ENCODE data around the gene SLC10A1. TPM values are rescaled to one million over a fixed set of nuclear protein-coding genes. Genes with fewer than 3 reads are reported as not detected.

Gene SLC10A1
- total and polyA plus RNA-seq, 2 experiments from 2014 or later: 0.10 TPM; not detected in 1

GRCh38 chr14:69760810-69761209 lies 36.2 kb downstream of the SLC10A1 start (continued):
- TF ChIP-seq, protein P1, sequence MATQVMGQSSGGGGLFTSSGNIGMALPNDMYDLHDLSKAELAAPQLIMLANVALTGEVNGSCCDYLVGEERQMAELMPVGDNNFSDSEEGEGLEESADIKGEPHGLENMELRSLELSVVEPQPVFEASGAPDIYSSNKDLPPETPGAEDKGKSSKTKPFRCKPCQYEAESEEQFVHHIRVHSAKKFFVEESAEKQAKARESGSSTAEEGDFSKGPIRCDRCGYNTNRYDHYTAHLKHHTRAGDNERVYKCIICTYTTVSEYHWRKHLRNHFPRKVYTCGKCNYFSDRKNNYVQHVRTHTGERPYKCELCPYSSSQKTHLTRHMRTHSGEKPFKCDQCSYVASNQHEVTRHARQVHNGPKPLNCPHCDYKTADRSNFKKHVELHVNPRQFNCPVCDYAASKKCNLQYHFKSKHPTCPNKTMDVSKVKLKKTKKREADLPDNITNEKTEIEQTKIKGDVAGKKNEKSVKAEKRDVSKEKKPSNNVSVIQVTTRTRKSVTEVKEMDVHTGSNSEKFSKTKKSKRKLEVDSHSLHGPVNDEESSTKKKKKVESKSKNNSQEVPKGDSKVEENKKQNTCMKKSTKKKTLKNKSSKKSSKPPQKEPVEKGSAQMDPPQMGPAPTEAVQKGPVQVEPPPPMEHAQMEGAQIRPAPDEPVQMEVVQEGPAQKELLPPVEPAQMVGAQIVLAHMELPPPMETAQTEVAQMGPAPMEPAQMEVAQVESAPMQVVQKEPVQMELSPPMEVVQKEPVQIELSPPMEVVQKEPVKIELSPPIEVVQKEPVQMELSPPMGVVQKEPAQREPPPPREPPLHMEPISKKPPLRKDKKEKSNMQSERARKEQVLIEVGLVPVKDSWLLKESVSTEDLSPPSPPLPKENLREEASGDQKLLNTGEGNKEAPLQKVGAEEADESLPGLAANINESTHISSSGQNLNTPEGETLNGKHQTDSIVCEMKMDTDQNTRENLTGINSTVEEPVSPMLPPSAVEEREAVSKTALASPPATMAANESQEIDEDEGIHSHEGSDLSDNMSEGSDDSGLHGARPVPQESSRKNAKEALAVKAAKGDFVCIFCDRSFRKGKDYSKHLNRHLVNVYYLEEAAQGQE (IDR thresholded peaks at IDR 0.05; ENCODE audit: unreplicated experiment): no peak
- TF ChIP-seq POLR2AphosphoS5 (IDR thresholded peaks at IDR 0.05; ENCODE audit: low read depth): no peak
- no peak for TF ChIP-seq EZH2phosphoT487 (IDR thresholded peaks at IDR 0.05; ENCODE audit: unreplicated experiment)
- no peak for TF ChIP-seq STAT1 (IDR thresholded peaks at IDR 0.05; ENCODE audit: unreplicated experiment)

- no peaks in the 10 kb centered on the region for H3K9me2 ChIP-seq (ENCODE audit: insufficient read depth)
- Mint-ChIP-seq H3K36me3 (ENCODE audit: low read depth) (no peaks in the 10 kb centered on the region), H3K4me3 (no peak overlapping the region), H3K27ac (no peak overlapping the region), H3K4me1 (peaks cover 5% of the 10 kb centered on the region; the same call in 1 of the 3 replicates), H3K9me3 (no peaks in the 10 kb centered on the region), H3K27me3 (ENCODE audit: insufficient read depth, low read depth, poor library complexity) (peaks cover 2% of the 10 kb centered on the region)
- H4K20me1 ChIP-seq (replicated peaks; ENCODE audit: insufficient read depth): no peaks in the 10 kb centered on the region
- H3K27ac ChIP-seq (ENCODE audit: low read depth): no peak overlapping the region
- no peaks in the 10 kb centered on the region for H3K27me3 ChIP-seq (ENCODE audit: insufficient read depth)
- H3K4me1 ChIP-seq (ENCODE audit: insufficient read depth): no peaks in the 10 kb centered on the region
- H3K4me3 ChIP-seq: no peak overlapping the region
- H3K79me2 ChIP-seq (replicated peaks; ENCODE audit: insufficient read depth): no peaks in the 10 kb centered on the region
- H3K4me2 ChIP-seq: no peak overlapping the region
- H3K36me3 ChIP-seq (ENCODE audit: insufficient read depth): no peaks in the 10 kb centered on the region
- no peaks in the 10 kb centered on the region for H3F3A ChIP-seq (replicated peaks; ENCODE audit: low read depth)
- DNase-seq (ENCODE audit: low spot score) (no peak), ATAC-seq (no peak)
- no peak overlapping the region for H2AFZ ChIP-seq
- TF ChIP-seq, protein P2, sequence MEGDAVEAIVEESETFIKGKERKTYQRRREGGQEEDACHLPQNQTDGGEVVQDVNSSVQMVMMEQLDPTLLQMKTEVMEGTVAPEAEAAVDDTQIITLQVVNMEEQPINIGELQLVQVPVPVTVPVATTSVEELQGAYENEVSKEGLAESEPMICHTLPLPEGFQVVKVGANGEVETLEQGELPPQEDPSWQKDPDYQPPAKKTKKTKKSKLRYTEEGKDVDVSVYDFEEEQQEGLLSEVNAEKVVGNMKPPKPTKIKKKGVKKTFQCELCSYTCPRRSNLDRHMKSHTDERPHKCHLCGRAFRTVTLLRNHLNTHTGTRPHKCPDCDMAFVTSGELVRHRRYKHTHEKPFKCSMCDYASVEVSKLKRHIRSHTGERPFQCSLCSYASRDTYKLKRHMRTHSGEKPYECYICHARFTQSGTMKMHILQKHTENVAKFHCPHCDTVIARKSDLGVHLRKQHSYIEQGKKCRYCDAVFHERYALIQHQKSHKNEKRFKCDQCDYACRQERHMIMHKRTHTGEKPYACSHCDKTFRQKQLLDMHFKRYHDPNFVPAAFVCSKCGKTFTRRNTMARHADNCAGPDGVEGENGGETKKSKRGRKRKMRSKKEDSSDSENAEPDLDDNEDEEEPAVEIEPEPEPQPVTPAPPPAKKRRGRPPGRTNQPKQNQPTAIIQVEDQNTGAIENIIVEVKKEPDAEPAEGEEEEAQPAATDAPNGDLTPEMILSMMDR (conservative IDR thresholded peaks at IDR 0.05; ENCODE audit: low read depth in 2 of 2): no peak
- TF ChIP-seq JUNB (IDR thresholded peaks at IDR 0.05; ENCODE audit: unreplicated experiment) (no peak), CREB1 (CRISPR knock-in tag; IDR thresholded peaks at IDR 0.05; ENCODE audit: low read depth) (no peak), EZH2phosphoT487 (IDR thresholded peaks at IDR 0.05; ENCODE audit: unreplicated experiment) (no peak), EZH2 (IDR thresholded peaks at IDR 0.05; ENCODE audit: low read depth, unreplicated experiment) (no peak), POLR2AphosphoS5 (IDR thresholded peaks at IDR 0.05; ENCODE audit: low read depth) (no peak), ZNF462 (CRISPR knock-in tag; IDR thresholded peaks at IDR 0.05) (no peak)
- TF ChIP-seq, protein P3, sequence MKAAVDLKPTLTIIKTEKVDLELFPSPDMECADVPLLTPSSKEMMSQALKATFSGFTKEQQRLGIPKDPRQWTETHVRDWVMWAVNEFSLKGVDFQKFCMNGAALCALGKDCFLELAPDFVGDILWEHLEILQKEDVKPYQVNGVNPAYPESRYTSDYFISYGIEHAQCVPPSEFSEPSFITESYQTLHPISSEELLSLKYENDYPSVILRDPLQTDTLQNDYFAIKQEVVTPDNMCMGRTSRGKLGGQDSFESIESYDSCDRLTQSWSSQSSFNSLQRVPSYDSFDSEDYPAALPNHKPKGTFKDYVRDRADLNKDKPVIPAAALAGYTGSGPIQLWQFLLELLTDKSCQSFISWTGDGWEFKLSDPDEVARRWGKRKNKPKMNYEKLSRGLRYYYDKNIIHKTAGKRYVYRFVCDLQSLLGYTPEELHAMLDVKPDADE (IDR thresholded peaks at IDR 0.05): no peak
Measured at GRCh38 chr14:69756298-69756697, 40.7 kb downstream of the SLC10A1 start.

Data from GM23338 (cell line).